Gastrocnemius medialis (tissue), 4 donors: Measurements from ENCODE around the gene IMMT. TPM values are rescaled to one million over a fixed set of nuclear protein-coding genes. Genes with fewer than 3 reads are reported as not detected.

Experiments
- ATAC-seq, 2 donors: fragments of 150-250 bp; one replicate each; pipeline ENCODE4 v1.9.1; 2016
- DNase-seq, 2 donors: peaks; one replicate each; pipeline ENCODE4 v3.0.0-alpha.2; 2019
- H3K27ac ChIP-seq, 4 donors: fragments of 200-600 bp; sonication (generic); 1 replicate in 1 of 4; 2 replicates in 3 of 4; pipeline ENCODE4 v1.5.1; 2016 to 2018; ENCODE audit warnings: mild to moderate bottlenecking in 2 of 4, moderate library complexity in 1 of 4
- H3K27me3 ChIP-seq, 3 donors: fragments of 200-600 bp; sonication (generic) in 2 of 3; 1 replicate in 1 of 3; 2 replicates in 2 of 3; pipeline versions ENCODE4 v1.5.1 to v1.6.0; 2016 to 2019; ENCODE audit warnings: mild to moderate bottlenecking in 1 of 3, moderate library complexity in 1 of 3
- H3K36me3 ChIP-seq, 2 donors: fragments of 200-600 bp; sonication (generic) in 1 of 2; one replicate each; pipeline ENCODE4 v1.5.1; 2017 to 2018
- H3K4me1 ChIP-seq, 2 donors: fragments of 200-600 bp; sonication (generic) in 1 of 2; one replicate each; pipeline ENCODE4 v1.5.1; 2016 to 2017; ENCODE audit warnings: mild to moderate bottlenecking in 2 of 2
- H3K4me3 ChIP-seq, 4 donors: fragments of 200-600 bp; sonication (generic) in 3 of 4; 1 replicate in 1 of 4; 2 replicates in 3 of 4; pipeline ENCODE4 v1.5.1; 2016 to 2019; ENCODE audit warnings: mild to moderate bottlenecking in 2 of 4
- H3K9me3 ChIP-seq, 3 donors: fragments of 200-600 bp; sonication (generic) in 2 of 3; 1 replicate in 1 of 3; 2 replicates in 2 of 3; pipeline ENCODE4 v1.5.1; 2016 to 2019
- POLR2A ChIP-seq, 2 donors: fragments of 450-650 bp; IDR thresholded peaks; one replicate each; pipeline ENCODE4 v1.6.1; 2017; ENCODE audit warnings: antibody characterized with exemption in 2 of 2, mild to moderate bottlenecking in 2 of 2, moderate library complexity in 2 of 2
- in situ Hi-C, 4 donors: fragments of 200-750 bp; cut with MboI; loops; one replicate each; pipeline versions ENCODE4 v1.15.0 to v1.8.0; 2017; ENCODE audit warnings: low sequenced_read_pairs in 4 of 4
- intact Hi-C: fragments of 100-400 bp; cut with DNase I; formaldehyde crosslinking; loops from one replicate; pipeline ENCODE4 v1.15.1; 2023; ENCODE audit warnings: low total_unique reads
- total RNA-seq, 4 donors: library from RNA; depleted of rRNA; stranded (reverse); fragments of >200 nt; gene quantifications; one replicate each; pipeline versions ENCODE4 v1.1.0 to v1.2.3, GENCODE V29; 2016
- TF ChIP-seq, protein P1 (sequence below), 5 experiments: fragments of 450-650 bp in 3 of 5; fragments of 200-600 bp in 2 of 5; sonication (generic) in 2 of 5; IDR thresholded peaks in 4 of 5; conservative IDR thresholded peaks in 1 of 5; 1 replicate in 4 of 5; 2 replicates in 1 of 5; pipeline ENCODE4 v1.5.1; 2016 to 2019; ENCODE audit warnings: antibody characterized with exemption in 5 of 5, mild to moderate bottlenecking in 3 of 5, moderate library complexity in 3 of 5

IMMT gene
- total RNA-seq, 4 donors from 2014 or later = 83.5 to 153 (median 127) TPM

DNA sequence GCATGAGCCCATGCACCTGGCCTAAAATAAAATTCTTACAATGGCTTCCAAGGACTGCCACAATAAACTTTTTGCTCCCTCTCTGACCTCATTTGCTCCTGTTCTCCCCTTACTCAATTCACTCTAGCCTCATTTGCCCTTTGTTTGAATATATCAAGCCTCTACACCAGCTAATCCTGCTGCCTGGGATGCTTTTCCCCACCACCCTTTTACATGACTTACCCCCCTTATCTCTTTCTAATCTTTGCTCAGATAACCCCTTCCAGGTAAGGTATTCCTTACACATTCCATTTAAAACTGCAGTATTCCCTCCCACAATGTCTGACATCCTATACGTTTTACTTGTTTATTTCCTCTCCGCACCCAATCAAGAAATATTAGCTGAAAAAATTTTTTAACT, 22.7 kb downstream of the IMMT start:
- no peak for ATAC-seq
- peaks cover 26 to 33% of the 10 kb centered on the region in 2 donors for H3K4me1 ChIP-seq
- intact Hi-C loops = no loop called here
- no peak overlapping the region for H3K27ac ChIP-seq
- H3K9me3 ChIP-seq = no peaks in the 10 kb centered on the region
- H3K27me3 ChIP-seq = no peaks in the 10 kb centered on the region
- in situ Hi-C loops = no loop called here
- DNase-seq = no peak
- peaks cover 0 to 55% of the 10 kb centered on the region in 2 donors for H3K36me3 ChIP-seq
- H3K4me3 ChIP-seq = no peak overlapping the region
- TF ChIP-seq POLR2A (IDR thresholded peaks at IDR 0.05) = no peak
- TF ChIP-seq, protein P1, sequence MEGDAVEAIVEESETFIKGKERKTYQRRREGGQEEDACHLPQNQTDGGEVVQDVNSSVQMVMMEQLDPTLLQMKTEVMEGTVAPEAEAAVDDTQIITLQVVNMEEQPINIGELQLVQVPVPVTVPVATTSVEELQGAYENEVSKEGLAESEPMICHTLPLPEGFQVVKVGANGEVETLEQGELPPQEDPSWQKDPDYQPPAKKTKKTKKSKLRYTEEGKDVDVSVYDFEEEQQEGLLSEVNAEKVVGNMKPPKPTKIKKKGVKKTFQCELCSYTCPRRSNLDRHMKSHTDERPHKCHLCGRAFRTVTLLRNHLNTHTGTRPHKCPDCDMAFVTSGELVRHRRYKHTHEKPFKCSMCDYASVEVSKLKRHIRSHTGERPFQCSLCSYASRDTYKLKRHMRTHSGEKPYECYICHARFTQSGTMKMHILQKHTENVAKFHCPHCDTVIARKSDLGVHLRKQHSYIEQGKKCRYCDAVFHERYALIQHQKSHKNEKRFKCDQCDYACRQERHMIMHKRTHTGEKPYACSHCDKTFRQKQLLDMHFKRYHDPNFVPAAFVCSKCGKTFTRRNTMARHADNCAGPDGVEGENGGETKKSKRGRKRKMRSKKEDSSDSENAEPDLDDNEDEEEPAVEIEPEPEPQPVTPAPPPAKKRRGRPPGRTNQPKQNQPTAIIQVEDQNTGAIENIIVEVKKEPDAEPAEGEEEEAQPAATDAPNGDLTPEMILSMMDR (IDR thresholded peaks at IDR 0.05 in 4 of 5, conservative IDR thresholded peaks at IDR 0.05 in 1 of 5) = no peak

GRCh38 chr2:86171295-86171694, 24.0 kb downstream of the IMMT start:
- in situ Hi-C loops (no loop called here), intact Hi-C loops (no loop called here)
- Histone ChIP-seq H3K27ac (no peak overlapping the region), H3K9me3 (no peaks in the 10 kb centered on the region), H3K4me3 (no peak overlapping the region), H3K4me1 (peaks cover 20 to 25% of the 10 kb centered on the region in 2 donors), H3K27me3 (no peaks in the 10 kb centered on the region), H3K36me3 (peaks cover 0 to 56% of the 10 kb centered on the region in 2 donors)
- no peak for ATAC-seq
- DNase-seq = no peak
- TF ChIP-seq POLR2A (IDR thresholded peaks at IDR 0.05) = no peak
- TF ChIP-seq, protein P1 (IDR thresholded peaks at IDR 0.05 in 4 of 5, conservative IDR thresholded peaks at IDR 0.05 in 1 of 5) = no peak

DNA sequence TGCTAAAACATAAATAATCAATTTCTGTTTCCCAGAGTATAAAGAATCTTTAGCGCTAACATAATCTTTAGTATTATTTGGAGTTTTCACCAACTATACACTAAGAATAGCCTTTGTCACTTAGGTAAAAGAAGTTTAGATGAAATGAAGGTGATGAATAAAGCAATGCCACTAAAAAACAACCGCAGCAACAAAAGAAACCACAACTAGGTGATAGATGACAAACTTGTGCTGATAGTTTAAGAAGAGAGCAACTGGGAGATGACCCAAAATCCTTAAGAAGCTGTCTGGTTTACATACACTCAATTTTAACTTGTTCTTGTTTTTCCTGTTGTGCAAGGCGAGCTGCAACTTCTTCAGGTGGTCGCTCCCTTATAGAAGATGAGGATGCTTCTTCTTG, 24.8 kb downstream of the IMMT start:
- ATAC-seq (no peak), DNase-seq (no peak)
- Histone ChIP-seq H3K9me3 (no peaks in the 10 kb centered on the region), H3K4me1 (peaks cover 12 to 16% of the 10 kb centered on the region in 2 donors), H3K27me3 (no peaks in the 10 kb centered on the region), H3K27ac (no peak overlapping the region), H3K36me3 (peaks cover 0 to 65% of the 10 kb centered on the region in 2 donors), H3K4me3 (no peak overlapping the region)
- TF ChIP-seq, protein P1 (IDR thresholded peaks at IDR 0.05 in 4 of 5, conservative IDR thresholded peaks at IDR 0.05 in 1 of 5) = no peak
- no peak for TF ChIP-seq POLR2A (IDR thresholded peaks at IDR 0.05)
- in situ Hi-C loops (no loop called here), intact Hi-C loops (no loop called here)

- TF ChIP-seq, protein P1 (IDR thresholded peaks at IDR 0.05 in 4 of 5, conservative IDR thresholded peaks at IDR 0.05 in 1 of 5) = no peak
- TF ChIP-seq POLR2A (IDR thresholded peaks at IDR 0.05) = no peak
- H3K27me3 ChIP-seq = no peaks in the 10 kb centered on the region
- intact Hi-C loops (no loop called here), in situ Hi-C loops (no loop called here)
- H3K4me3 ChIP-seq = no peak overlapping the region
- ATAC-seq = peak in 1 of 2 donors; percentile 23
- DNase-seq = no peak
- no peaks in the 10 kb centered on the region for H3K4me1 ChIP-seq
- H3K36me3 ChIP-seq = peaks cover 2 to 93% of the 10 kb centered on the region in 2 donors
- H3K9me3 ChIP-seq = no peaks in the 10 kb centered on the region
- H3K27ac ChIP-seq = no peak overlapping the region
Observed at GRCh38 chr2:86160156-86160952, 34.9 kb downstream of the IMMT start.
